PC-9 (cell line): ENCODE results near the gene KISS1. TPM values are rescaled to one million over a fixed set of nuclear protein-coding genes. Genes with fewer than 3 reads are reported as not detected.

Experiments
- BruUV-seq: library from RNA; stranded (reverse); fragments of 400-500 nt; replicated peaks from 2 replicates; lab custom pipeline; 2021; lab: Mats Ljungman, UMichigan
- CTCF ChIA-PET: fragments of 300-600 bp; sonication (Branson Sonifier 250); formaldehyde crosslinking; loops from one replicate; lab custom pipeline; 2022; ENCODE audit warnings: antibody characterized with exemption; lab: Charles Lee
- POLR2A ChIA-PET: fragments of 300-600 bp; sonication (Branson Sonifier 250); formaldehyde crosslinking; loops from one replicate; lab custom pipeline; 2022; ENCODE audit warnings: antibody characterized with exemption; ENCODE audit not compliant: unreplicated experiment; lab: Charles Lee
- DNase-seq, 2 experiments: peaks; one replicate each; pipeline versions ENCODE4 v3.0.0 to v3.0.0-alpha.2; 2015 to 2022; ENCODE audit warnings: mixed read lengths in 1 of 2
- H2AFZ ChIP-seq: fragments of 200-600 bp; sonication (generic); 2 replicates; pipeline ENCODE4 v1.8.1; 2017; ENCODE audit warnings: antibody characterized with exemption
- H3F3A ChIP-seq: fragments of 200-600 bp; sonication (generic); 2 replicates; pipeline ENCODE4 v1.8.1; 2017; ENCODE audit warnings: antibody characterized with exemption, mild to moderate bottlenecking, low read depth; ENCODE audit not compliant: insufficient read depth
- H3K27ac ChIP-seq: fragments of 200-600 bp; sonication (generic); 2 replicates; pipeline ENCODE4 v1.6.1; 2016; ENCODE audit warnings: mixed run types
- H3K27me3 ChIP-seq: fragments of 200-600 bp; sonication (generic); 2 replicates; pipeline ENCODE4 v1.6.1; 2016; ENCODE audit warnings: low read depth, mixed run types; ENCODE audit not compliant: insufficient read depth
- H3K36me3 ChIP-seq: fragments of 200-600 bp; sonication (generic); 2 replicates; pipeline ENCODE4 v1.6.1; 2016; ENCODE audit warnings: low read depth, mixed run types
- H3K4me1 ChIP-seq: fragments of 200-600 bp; sonication (generic); replicated peaks from 2 replicates; pipeline ENCODE4 v1.6.1; 2016; ENCODE audit warnings: mixed run types; ENCODE audit not compliant: insufficient read depth
- H3K4me2 ChIP-seq: fragments of 200-600 bp; sonication (generic); 2 replicates; pipeline ENCODE4 v1.6.1; 2017; ENCODE audit warnings: mixed run types
- H3K4me3 ChIP-seq: fragments of 200-600 bp; sonication (generic); 2 replicates; pipeline ENCODE4 v1.6.1; 2016; ENCODE audit warnings: mixed run types
- H3K79me2 ChIP-seq: fragments of 200-600 bp; sonication (generic); 2 replicates; pipeline ENCODE4 v1.6.1; 2017; ENCODE audit warnings: low read depth, mixed run types
- H3K9me2 ChIP-seq: fragments of 200-600 bp; sonication (generic); 2 replicates; pipeline ENCODE4 v1.8.1; 2017; ENCODE audit warnings: mild to moderate bottlenecking; ENCODE audit not compliant: insufficient read depth
- H3K9me3 ChIP-seq: fragments of 200-600 bp; sonication (generic); 2 replicates; pipeline ENCODE4 v1.8.1; 2016; ENCODE audit warnings: low read depth; ENCODE audit not compliant: insufficient read depth
- H4K20me1 ChIP-seq: fragments of 200-600 bp; sonication (generic); 2 replicates; pipeline ENCODE4 v1.8.1; 2017; ENCODE audit not compliant: insufficient read depth
- CTCF ChIP-seq: fragments of 200-600 bp; sonication (generic); conservative IDR thresholded peaks from 2 replicates; pipeline ENCODE4 v1.6.1; 2017; ENCODE audit warnings: mixed run types, antibody characterized with exemption, mild to moderate bottlenecking, moderate library complexity
- EZH2 ChIP-seq: fragments of 200-600 bp; sonication (generic); IDR thresholded peaks from 2 replicates; pipeline ENCODE4 v1.8.0; 2017; ENCODE audit warnings: antibody characterized with exemption, low read depth
- intact Hi-C: fragments of 100-400 bp; cut with micrococcal nuclease; formaldehyde crosslinking; loops from one replicate; pipeline ENCODE4 v1.10.0; 2022; ENCODE audit not compliant: unreplicated experiment
- total RNA-seq: library from RNA; stranded (reverse); gene quantifications from 2 replicates; pipeline ENCODE4 v1.2.3, GENCODE V29; 2021

The KISS1 gene
- total RNA-seq, 1 experiment from 2014 or later = 5.2 TPM

GRCh38 chr1:204176049-204176448 lies 20.2 kb downstream of the KISS1 start:
- no TSS peak for BruUV-seq
- intact Hi-C loops = no loop called here
- Histone ChIP-seq H3K4me3 (peak overlapping the region; percentile 82), H3K27me3 (no peaks in the 10 kb centered on the region), H3K36me3 (peaks cover 10% of the 10 kb centered on the region), H3K79me2 (peaks cover 53% of the 10 kb centered on the region), H2AFZ (no peak overlapping the region; the same call in 1 of the 2 replicates), H3K9me3 (no peaks in the 10 kb centered on the region; the same call in 1 of the 2 replicates), H4K20me1 (no peaks in the 10 kb centered on the region), H3F3A (peaks cover 19% of the 10 kb centered on the region), H3K4me2 (peak overlapping the region; percentile 97), H3K27ac (peak overlapping the region; percentile 43; the same call in 1 of the 2 replicates), H3K4me1 (peaks cover 85% of the 10 kb centered on the region), H3K9me2 (no peaks in the 10 kb centered on the region)
- TF ChIP-seq EZH2 (no peak), CTCF (no peak)
- CTCF ChIA-PET = interaction anchor here (0.6 to 1.1 kb wide), 2 partner anchors 39 to 186 kb away, joined by 3 read pairs; no protein-coding TSS in a partner anchor
- DNase-seq = no peak
- POLR2A ChIA-PET = no interaction called here

- TF ChIP-seq CTCF (no peak), EZH2 (no peak)
- ChIA-PET CTCF (interaction anchor here (1.1 kb wide), 1 partner anchor 40 kb away, joined by 3 read pairs; no protein-coding TSS in a partner anchor), POLR2A (interaction anchor here (0.6 to 0.8 kb wide), 2 partner anchors 44 to 156 kb away, joined by 4 read pairs; no protein-coding TSS in a partner anchor)
- Histone ChIP-seq H3K4me1 (peaks cover 84% of the 10 kb centered on the region), H3K9me2 (no peaks in the 10 kb centered on the region), H4K20me1 (no peaks in the 10 kb centered on the region), H3K27me3 (no peaks in the 10 kb centered on the region), H2AFZ (no peak overlapping the region), H3K36me3 (peaks cover 16% of the 10 kb centered on the region), H3K4me2 (peak overlapping the region; percentile 97), H3K79me2 (peaks cover 53% of the 10 kb centered on the region), H3K4me3 (peak overlapping the region; percentile 82), H3K9me3 (peaks cover 9% of the 10 kb centered on the region), H3F3A (peaks cover 28% of the 10 kb centered on the region), H3K27ac (peak overlapping the region; percentile 43)
- no TSS peak for BruUV-seq
- intact Hi-C loops = loop anchor here (5.0 kb wide), 1 partner anchor 332 kb away; no protein-coding TSS in a partner anchor
- DNase-seq = peak in 1 of 2 experiments; percentile 85
Observed at GRCh38 chr1:204174958-204175357, 21.3 kb downstream of the KISS1 start.

GRCh38 chr1:204172404-204173029 lies 23.8 kb downstream of the KISS1 start:
- POLR2A ChIA-PET = interaction anchor here (0.6 kb wide), 3 partner anchors 140 to 302 kb away, joined by 5 to 9 read pairs (median 8); no protein-coding TSS in a partner anchor
- H3K4me2 ChIP-seq = peak overlapping the region; percentile 37
- H3K79me2 ChIP-seq = peaks cover 34% of the 10 kb centered on the region
- H2AFZ ChIP-seq = peak overlapping the region; percentile 63
- H3K9me2 ChIP-seq = no peaks in the 10 kb centered on the region
- H3K4me3 ChIP-seq = no peak overlapping the region
- H3K9me3 ChIP-seq = peaks cover 24% of the 10 kb centered on the region
- BruUV-seq = no TSS peak
- peaks cover 10% of the 10 kb centered on the region; the same call in 1 of the 2 replicates for H3K36me3 ChIP-seq
- no peaks in the 10 kb centered on the region for H3K27me3 ChIP-seq
- peaks cover 22% of the 10 kb centered on the region for H3F3A ChIP-seq
- DNase-seq = no peak
- intact Hi-C loops = loop anchor here (2.0 to 5.0 kb wide), 2 partner anchors 18 to 335 kb away; no protein-coding TSS in a partner anchor
- peak overlapping the region; percentile 88 for H3K27ac ChIP-seq
- peaks cover 61% of the 10 kb centered on the region for H3K4me1 ChIP-seq
- CTCF ChIA-PET = interaction anchor here (0.9 to 1.6 kb wide), 2 partner anchors 18 to 26 kb away, joined by 3 to 5 read pairs; no protein-coding TSS in a partner anchor
- no peaks in the 10 kb centered on the region for H4K20me1 ChIP-seq
- TF ChIP-seq CTCF (no peak), EZH2 (no peak)
